SK-N-MC (cell line): ENCODE measurements around the gene HTR1E.

Experiments
- EZH2 ChIP-seq: fragments of 200-600 bp; sonication (generic); IDR thresholded peaks from one replicate; pipeline ENCODE4 v1.6.1; 2017; ENCODE audit warnings: antibody characterized with exemption
- FOXP2 ChIP-seq: optimal IDR thresholded peaks from 2 replicates; pipeline ENCODE3; 2011; ENCODE audit warnings: mild to moderate bottlenecking, moderate library complexity; ENCODE audit not compliant: insufficient read depth; ENCODE audit errors: extremely low read length, control extremely low read depth
- POLR2AphosphoS5 ChIP-seq: IDR thresholded peaks from 2 replicates; pipeline ENCODE4 v1.6.1; 2012; ENCODE audit warnings: mild to moderate bottlenecking, low read depth, low read length, borderline replicate concordance

GRCh38 chr6:86916393-86916792 is 20.9 kb upstream of the HTR1E start:
- TF ChIP-seq POLR2AphosphoS5 (no peak), EZH2 (no peak), FOXP2 (no peak)
